AML-193 (cell line): Measurements from ENCODE around the gene ATP6V1B1.

Experiments used
- DNase-seq, 2 experiments: peaks; one replicate each; lab custom pipeline; 2025; lab: John Stamatoyannopoulos, UW

The ATP6V1B1 gene

GRCh38 chr2:70901227-70902066 is 34.3 kb upstream of the ATP6V1B1 start:
- DNase-seq: no peak

DNA sequence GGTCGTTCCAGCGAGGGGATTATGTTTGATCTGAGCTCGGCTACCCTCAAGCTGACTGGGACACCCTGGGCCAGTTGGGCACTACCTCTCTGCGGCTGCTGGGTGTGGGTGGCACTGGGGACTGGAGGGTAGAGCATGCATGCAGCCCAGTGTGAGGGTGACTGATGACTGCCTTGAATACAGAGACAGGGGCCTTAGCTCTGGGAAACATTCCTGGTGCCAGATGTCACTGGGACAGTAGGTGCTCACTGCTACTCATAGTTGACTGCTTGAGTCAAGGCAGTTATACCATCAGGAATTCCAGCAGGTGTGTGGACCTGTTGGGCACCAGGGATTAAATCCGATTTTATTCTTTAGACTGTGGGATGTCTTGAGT is 33.6 kb upstream of the ATP6V1B1 start:
- no peak for DNase-seq

DNA sequence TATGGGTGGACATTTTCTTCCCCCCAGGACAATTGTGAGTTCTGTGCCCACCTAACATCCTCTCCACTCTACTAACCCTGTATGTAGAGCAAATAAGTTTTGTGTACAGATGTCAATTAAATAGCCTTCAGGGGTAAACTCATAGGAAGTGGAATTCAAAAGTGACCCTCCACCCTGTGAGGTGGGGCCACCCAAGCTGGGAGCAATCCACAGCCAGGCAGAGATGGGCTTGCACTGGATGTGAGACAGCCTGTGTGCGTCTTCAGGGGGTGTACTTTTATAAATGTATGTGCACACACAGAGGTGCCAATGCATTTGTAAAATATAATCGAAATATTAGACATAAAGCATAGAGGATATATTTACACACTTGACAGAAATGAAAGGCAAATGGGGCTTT is 33.1 kb upstream of the ATP6V1B1 start:
- no peak for DNase-seq

GRCh38 chr2:70903171-70903570 is 32.5 kb upstream of the ATP6V1B1 start:
- no peak for DNase-seq

DNA sequence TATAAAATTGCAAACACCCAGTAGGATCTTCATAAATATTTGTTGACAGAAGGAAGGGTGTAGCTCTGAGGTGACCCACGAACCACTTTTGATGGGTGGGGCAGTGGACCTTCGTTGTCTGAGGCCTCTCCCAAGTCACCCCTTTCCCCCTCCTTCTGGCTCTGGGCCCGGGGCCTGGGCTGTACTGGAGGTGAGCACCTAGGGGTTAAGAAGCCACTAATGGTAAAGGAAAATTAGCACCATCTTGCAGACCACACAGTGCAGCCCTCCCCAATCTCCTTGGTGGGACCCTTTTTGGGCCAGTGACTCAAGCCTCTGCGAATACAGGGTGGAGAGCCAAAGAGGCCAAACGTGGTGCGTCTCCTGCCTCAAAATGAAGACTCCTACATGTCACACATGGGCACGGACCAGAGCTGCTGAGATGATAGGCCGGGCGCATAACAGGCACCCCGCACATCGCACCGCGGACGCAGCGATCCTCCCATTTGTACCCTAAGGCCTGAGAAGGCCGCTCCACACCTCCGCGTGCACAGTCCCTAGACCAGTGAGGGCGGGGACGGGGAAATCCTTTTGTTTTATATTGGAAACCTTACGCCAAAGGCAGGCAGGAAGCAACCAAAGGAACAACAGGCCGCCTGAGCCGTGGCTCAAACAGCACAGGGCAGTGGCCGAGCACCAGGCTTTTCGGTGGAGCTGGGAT is 31.9 kb upstream of the ATP6V1B1 start:
- no peak for DNase-seq

- DNase-seq: no peak
Observed at GRCh38 chr2:70904371-70905216, 31.1 kb upstream of the ATP6V1B1 start.

DNA sequence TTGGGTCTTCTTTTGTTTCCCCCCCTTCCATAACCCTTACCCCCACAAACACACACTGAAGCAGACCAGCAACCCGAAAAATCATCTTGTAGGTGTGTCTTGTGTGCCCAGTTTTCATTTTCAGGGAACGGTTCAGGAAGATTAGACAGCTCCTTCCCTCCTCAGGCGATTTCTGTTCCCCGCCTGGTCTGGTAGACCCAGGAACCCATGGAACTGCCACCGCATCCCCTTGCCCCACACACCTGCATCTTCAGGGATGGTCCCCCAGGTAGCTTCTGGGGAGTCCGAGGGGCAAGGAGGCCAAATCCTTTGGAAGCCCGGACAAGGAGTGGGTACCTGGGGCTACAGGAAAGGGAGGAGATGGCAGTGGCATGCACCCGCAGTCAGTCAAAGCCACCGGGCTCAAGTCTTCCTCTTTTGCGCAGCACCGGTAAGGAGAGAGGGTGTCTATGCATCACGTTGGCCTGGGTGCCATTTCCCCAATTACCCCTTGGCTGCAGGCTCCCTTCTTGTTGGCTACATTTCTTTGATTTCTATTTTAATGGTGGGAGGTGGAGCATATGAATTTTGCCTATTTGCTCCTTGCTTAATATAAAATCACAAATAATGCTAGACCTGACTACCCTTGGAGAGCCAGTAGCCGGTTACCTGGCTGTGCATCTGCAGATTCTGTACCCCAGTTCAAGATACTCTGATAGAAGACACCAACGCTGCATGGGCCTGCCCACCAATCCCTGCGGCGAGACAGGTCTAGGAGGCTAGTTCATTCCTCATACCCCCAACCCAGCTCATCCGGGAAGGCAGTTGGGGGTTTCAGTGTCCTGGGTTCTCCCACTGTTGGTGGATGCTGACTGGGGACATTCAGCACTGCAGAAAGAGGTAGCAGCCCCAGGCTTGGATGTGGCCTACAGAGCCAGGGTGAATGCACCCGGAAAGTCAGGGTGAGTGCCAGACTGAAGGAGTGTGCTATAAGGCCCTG is 30.0 kb upstream of the ATP6V1B1 start:
- no peak for DNase-seq

- no peak for DNase-seq
Observed at GRCh38 chr2:70906439-70907005, 29.2 kb upstream of the ATP6V1B1 start.

DNA sequence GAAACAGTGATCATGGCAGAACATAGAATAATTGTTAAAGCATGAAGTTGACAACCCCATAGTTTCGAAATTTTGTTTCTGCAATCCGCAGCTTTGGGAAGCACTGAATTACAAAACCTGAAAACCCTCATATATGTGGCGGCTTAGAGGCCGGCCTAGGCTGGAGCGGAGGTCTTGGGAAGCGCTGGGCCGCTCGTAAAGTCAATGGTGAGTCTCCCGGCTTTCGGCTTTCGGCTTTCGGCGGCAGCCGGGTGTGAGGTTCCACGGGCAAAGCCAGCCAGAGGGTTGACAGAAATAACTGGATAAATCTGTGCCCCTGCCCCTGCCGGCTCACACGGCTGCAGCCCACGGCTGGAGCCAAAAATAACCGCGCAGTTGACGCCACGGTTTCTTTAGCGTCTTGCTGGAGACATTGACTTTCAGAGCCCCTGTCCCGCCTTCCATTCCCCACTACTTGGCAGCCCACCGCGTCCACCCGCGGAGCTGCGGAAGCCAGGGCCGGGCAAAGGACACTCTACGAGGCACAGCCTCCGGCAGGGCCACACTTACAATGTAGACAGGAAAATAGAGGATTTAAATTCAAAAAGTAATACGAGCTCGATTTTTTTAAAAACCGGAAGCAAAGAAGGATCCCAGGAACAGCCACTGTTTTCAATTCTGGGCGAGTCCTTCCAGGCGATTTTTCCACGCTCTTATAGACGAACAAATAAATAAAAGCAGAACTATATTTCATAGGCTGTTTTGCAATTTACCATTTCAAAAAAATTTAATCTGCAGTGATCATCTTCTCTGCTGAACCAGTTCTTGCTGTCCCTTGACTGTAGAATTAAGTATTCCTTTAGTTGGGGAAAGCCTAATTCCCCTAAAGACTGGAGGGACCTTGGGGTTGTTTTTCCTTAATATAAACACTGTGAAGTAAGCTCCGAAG is 28.3 kb upstream of the ATP6V1B1 start:
- no peak for DNase-seq

DNA sequence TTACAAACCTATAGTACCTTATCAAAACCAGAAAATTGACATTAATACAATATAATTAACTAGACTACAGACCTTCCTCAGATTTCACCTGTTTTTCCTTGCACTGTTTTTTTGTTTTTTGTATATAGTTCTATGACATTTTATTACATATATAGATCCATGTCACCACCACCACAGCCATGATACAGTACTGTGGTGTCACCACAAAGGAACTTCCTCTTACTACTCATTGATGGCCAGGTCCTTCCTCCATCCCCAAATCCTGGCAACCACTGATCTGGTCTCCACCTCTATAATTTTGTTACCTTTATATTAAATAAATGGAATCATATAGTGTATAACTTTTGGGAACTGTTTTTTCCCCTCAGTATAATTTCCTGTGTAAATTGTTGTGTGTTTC is 19.4 kb upstream of the ATP6V1B1 start:
- DNase-seq: peak in 1 of 2 experiments; percentile 14

GRCh38 chr2:70918016-70918415 is 17.7 kb upstream of the ATP6V1B1 start:
- no peak for DNase-seq

DNA sequence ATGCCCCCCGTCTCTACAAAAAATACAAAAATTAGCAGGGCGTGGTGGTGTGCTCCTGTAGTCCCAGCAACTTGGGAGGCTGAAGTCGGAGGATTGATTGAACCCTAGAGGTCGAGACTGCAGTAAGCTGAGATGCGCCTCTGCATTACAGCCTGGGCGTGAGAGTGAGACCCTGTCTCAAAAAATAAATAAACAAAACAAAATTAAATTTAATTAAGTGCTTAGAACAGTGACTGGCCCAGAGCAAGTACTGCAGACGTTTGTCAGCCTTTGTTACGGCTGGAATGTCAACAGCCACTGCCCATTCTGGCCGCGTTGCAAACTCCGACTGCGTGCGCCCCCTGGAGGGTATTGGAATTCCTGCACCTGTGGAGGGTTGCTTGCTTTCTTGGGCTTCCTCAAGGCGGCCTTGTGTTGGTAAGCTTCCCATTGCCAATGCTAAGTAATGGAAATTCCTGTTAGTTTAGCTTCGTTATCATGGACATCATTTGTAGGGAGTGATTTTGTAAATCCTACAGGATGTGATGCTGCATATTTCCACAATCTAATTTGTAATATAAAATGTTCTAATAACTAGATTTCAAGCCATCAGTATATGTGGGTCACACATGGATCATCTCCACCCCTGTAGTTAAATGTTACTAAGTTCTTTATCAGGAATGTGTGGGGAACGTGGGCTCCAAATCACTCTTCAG is 15.9 kb upstream of the ATP6V1B1 start:
- DNase-seq: peak; percentile 66 to 72

DNA sequence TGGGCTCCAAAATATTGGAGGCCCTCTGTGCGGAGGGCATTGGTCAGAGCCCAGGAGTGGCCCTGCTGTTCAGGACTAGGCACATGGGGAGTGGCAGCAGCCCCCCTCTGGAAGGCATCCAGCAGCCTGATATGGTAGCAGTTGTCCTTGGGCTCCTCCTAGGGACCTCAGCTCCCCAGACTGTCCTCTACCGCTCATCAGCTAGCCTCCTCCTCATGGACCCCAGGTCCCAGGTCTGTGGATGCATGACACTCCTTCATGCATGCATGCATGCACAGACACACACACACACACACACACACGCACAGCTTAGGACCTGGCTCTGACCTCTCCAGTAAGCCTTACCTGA is 15.4 kb upstream of the ATP6V1B1 start:
- no peak for DNase-seq

DNA sequence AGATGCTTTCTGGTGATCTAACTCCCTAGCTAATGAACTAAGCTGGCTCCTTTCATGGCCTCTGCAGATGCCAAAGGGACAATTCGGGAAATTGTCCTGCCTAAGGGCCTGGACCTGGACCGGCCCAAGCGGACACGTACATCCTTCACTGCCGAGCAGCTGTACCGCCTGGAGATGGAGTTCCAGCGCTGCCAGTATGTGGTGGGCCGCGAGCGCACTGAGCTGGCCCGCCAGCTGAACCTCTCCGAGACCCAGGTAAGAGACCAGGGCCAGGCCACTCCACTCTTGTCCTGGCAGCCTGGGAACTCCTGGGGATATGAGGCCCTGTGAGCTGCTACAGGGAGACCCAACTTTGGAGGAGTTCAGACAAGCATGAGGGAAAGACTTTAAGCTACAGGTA is 14.7 kb upstream of the ATP6V1B1 start:
- DNase-seq: no peak

DNA sequence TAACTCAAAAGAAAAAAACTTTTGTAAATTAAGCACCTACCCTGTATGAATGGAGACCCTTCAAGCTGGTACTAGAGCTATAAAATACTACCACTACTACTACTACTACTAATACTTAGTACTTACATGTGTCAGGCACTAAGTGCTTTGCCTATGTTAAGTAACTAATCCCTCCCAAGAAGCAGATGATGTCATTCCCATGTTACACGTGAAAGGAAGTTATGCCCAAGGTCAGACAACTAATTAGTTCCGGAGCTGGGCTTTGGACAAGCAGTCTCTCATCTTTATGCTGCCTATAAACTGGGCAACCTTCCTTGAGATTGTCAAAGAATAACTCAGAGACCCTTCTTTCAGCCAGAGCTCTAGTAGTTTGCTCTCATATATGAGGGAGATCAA is 13.9 kb upstream of the ATP6V1B1 start:
- DNase-seq: no peak

DNA sequence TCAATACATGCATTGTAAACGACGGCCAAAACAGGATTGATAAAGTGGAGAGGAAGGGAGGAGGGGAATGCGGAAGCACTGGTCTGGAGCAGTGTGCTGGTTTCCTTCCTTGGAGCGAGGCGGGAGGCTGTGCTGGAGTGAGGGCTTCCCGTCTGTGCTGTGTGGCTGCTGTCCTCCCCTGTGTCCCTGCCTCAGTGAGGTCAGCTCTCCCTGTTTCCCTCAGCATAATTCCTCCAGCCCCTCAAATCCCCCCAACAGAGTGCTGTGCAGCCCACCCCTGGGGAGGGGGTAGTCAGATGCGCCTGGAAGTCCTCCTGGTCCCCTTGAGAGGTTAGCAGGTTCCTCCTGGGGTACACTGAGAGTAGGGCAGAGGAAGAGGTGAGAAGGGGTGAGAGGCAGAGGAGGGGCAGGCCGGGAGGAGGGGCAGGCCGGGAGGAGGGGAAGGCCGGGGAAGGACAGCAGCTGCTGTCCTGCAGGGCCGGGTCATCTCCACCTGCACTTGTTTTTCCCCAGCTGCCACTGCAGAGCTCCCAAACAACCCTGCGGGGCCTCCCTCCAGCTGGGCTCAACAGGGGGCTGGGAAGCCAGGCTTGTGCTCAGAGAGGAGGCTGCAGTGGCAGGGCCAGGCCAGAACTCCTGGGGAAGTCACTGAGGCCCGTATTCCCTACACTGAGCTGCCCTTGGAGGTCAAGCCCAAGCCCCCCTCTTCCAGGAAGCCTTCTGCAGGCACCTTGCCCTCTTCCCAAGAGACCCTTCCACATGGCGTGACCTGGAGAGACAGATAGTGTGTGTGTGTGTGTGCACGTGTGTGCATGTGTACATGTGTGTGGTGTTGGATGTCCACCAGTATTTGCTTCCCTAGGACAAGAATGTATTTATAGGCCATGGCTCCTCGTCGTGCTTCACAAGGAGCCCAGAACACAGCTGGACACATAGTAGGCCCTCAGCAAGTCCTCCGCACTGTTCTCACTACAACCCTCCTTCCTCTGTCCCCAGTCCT is 13.2 kb upstream of the ATP6V1B1 start:
- no peak for DNase-seq

GRCh38 chr2:70923378-70924015 is 12.2 kb upstream of the ATP6V1B1 start:
- peak in 1 of 2 experiments; percentile 17 for DNase-seq

GRCh38 chr2:70926042-70926441 is 9.7 kb upstream of the ATP6V1B1 start:
- no peak for DNase-seq
